22Rv1 (cell line): ENCODE measurements around the gene MRLN.

Experiments used
- H3K27ac ChIP-seq: fragments of 450-650 bp; 2 replicates; pipeline ENCODE4 v1.5.1; 2017
- CTCF ChIP-seq: fragments of 450-650 bp; IDR thresholded peaks from 2 replicates; pipeline ENCODE4 v1.5.1; 2017; ENCODE audit warnings: mild to moderate bottlenecking
- ZFX ChIP-seq: fragments of 450-650 bp; IDR thresholded peaks from 2 replicates; pipeline ENCODE4 v1.6.1; 2017; ENCODE audit warnings: antibody characterized with exemption, borderline replicate concordance

MRLN gene

GRCh38 chr10:59720377-59720776 lies 32.9 kb downstream of the MRLN start:
- TF ChIP-seq CTCF (no peak), ZFX (no peak)

GRCh38 chr10:59719374-59719773 lies 33.9 kb downstream of the MRLN start:
- no peak overlapping the region for H3K27ac ChIP-seq
- TF ChIP-seq ZFX, result no peak
- peak; percentile 41 for TF ChIP-seq CTCF

More at GRCh38 chr10:59720377-59720776, 32.9 kb downstream of the MRLN start:
- H3K27ac ChIP-seq, result no peak overlapping the region

- no peak overlapping the region for H3K27ac ChIP-seq
- TF ChIP-seq CTCF (no peak), ZFX (no peak)
These were observed 35.0 kb downstream of the MRLN start for GRCh38 chr10:59718257-59718656.

- no peak overlapping the region for H3K27ac ChIP-seq
- no peak for TF ChIP-seq CTCF
- no peak for TF ChIP-seq ZFX
These were observed 39.9 kb downstream of the MRLN start for GRCh38 chr10:59713196-59713821.

GRCh38 chr10:59711871-59712494 lies 41.3 kb downstream of the MRLN start:
- TF ChIP-seq ZFX, result no peak
- no peak for TF ChIP-seq CTCF
- H3K27ac ChIP-seq, result no peak overlapping the region

- TF ChIP-seq CTCF (peak; percentile 64), ZFX (no peak)
- no peak within 1 kb of the TSS for H3K27ac ChIP-seq
These were observed 43.7 kb downstream of the MRLN start, which contains the start of gene SLC16A9 for GRCh38 chr10:59709395-59710125. SLC16A9 (minus strand) TSS chr10:59709850; CDS start chr10:59684291, 25,559 bp downstream.

GRCh38 chr10:59708816-59709394 lies 44.4 kb downstream of the MRLN start:
- TF ChIP-seq ZFX (no peak), CTCF (no peak)
- no peak overlapping the region for H3K27ac ChIP-seq
